Measurements from ENCODE around the gene ALDH4A1. TPM values are rescaled to one million over a fixed set of nuclear protein-coding genes. Genes with fewer than 3 reads are reported as not detected.

The ALDH4A1 gene
- total RNA-seq, 4 donors from 2014 or later = 19.9 to 24.8 (median 22.5) TPM

GRCh38 chr1:18868354-18868753 lies 34.0 kb downstream of the ALDH4A1 start:
- Histone ChIP-seq H3K27me3 (peaks cover 38% of the 10 kb centered on the region), H3K36me3 (peaks cover 0 to 17% of the 10 kb centered on the region in 2 donors), H3K4me1 (no peaks in the 10 kb centered on the region), H3K9me3 (no peaks in the 10 kb centered on the region), H3K4me3 (no peak overlapping the region), H3K27ac (no peak overlapping the region)
- no peak for TF ChIP-seq CTCF (IDR thresholded peaks at IDR 0.05)
- TF ChIP-seq EP300 (IDR thresholded peaks at IDR 0.05) = no peak
- no peak for TF ChIP-seq POLR2A (IDR thresholded peaks at IDR 0.05)
- TF ChIP-seq POLR2AphosphoS5 (IDR thresholded peaks at IDR 0.05) = no peak
- 71 to 78% methylated on average over 3 to 4 of the region's 5 CpGs for WGBS, 2 donors (ENCODE audit: low coverage in 1 of 2)
- ATAC-seq = no peak

- WGBS, 2 donors (ENCODE audit: low coverage in 1 of 2) = 60 to 86% methylated on average over 1 to 3 of the region's 3 CpGs
- Histone ChIP-seq H3K36me3 (peaks cover 0 to 4% of the 10 kb centered on the region in 2 donors), H3K27me3 (peaks cover 38% of the 10 kb centered on the region), H3K4me3 (no peak overlapping the region), H3K27ac (no peak overlapping the region), H3K4me1 (no peaks in the 10 kb centered on the region), H3K9me3 (no peaks in the 10 kb centered on the region)
- no peak for ATAC-seq
- TF ChIP-seq POLR2AphosphoS5 (IDR thresholded peaks at IDR 0.05) (no peak), POLR2A (IDR thresholded peaks at IDR 0.05) (no peak), CTCF (IDR thresholded peaks at IDR 0.05) (no peak), EP300 (IDR thresholded peaks at IDR 0.05) (no peak)
Observed at GRCh38 chr1:18866846-18867245, 35.5 kb downstream of the ALDH4A1 start.

- ATAC-seq = no peak
- TF ChIP-seq CTCF (IDR thresholded peaks at IDR 0.05) (no peak), POLR2AphosphoS5 (IDR thresholded peaks at IDR 0.05) (no peak), POLR2A (IDR thresholded peaks at IDR 0.05) (no peak), EP300 (IDR thresholded peaks at IDR 0.05) (no peak)
- H3K27ac ChIP-seq = no peak overlapping the region
- no peaks in the 10 kb centered on the region for H3K4me1 ChIP-seq
- no peaks in the 10 kb centered on the region for H3K36me3 ChIP-seq
- 89 to 93% methylated on average over 5 of the region's 6 CpGs for WGBS, 2 donors (ENCODE audit: low coverage in 1 of 2)
- peaks cover 38% of the 10 kb centered on the region for H3K27me3 ChIP-seq
- no peaks in the 10 kb centered on the region for H3K9me3 ChIP-seq
- H3K4me3 ChIP-seq = no peak overlapping the region
Observed at GRCh38 chr1:18866314-18866713, 36.0 kb downstream of the ALDH4A1 start.

- Histone ChIP-seq H3K4me1 (no peaks in the 10 kb centered on the region), H3K4me3 (no peak overlapping the region), H3K27me3 (peaks cover 38% of the 10 kb centered on the region), H3K27ac (no peak overlapping the region), H3K36me3 (no peaks in the 10 kb centered on the region), H3K9me3 (no peaks in the 10 kb centered on the region)
- no CpG with 5 or more reads among the region's 9 CpGs for WGBS, 2 donors (ENCODE audit: low coverage in 1 of 2)
- no peak for ATAC-seq
- TF ChIP-seq POLR2AphosphoS5 (IDR thresholded peaks at IDR 0.05) (no peak), CTCF (IDR thresholded peaks at IDR 0.05) (no peak), EP300 (IDR thresholded peaks at IDR 0.05) (no peak), POLR2A (IDR thresholded peaks at IDR 0.05) (no peak)
Observed at GRCh38 chr1:18865176-18865575, 37.2 kb downstream of the ALDH4A1 start.

- Histone ChIP-seq H3K4me3 (no peak overlapping the region), H3K9me3 (no peaks in the 10 kb centered on the region), H3K27me3 (peaks cover 22% of the 10 kb centered on the region), H3K4me1 (no peaks in the 10 kb centered on the region), H3K27ac (no peak overlapping the region), H3K36me3 (no peaks in the 10 kb centered on the region)
- no peak for TF ChIP-seq POLR2AphosphoS5 (IDR thresholded peaks at IDR 0.05)
- TF ChIP-seq CTCF (IDR thresholded peaks at IDR 0.05) = no peak
- TF ChIP-seq EP300 (IDR thresholded peaks at IDR 0.05) = no peak
- no peak for TF ChIP-seq POLR2A (IDR thresholded peaks at IDR 0.05)
- ATAC-seq = no peak
- WGBS, 2 donors (ENCODE audit: low coverage in 1 of 2) = 61% methylated on average over 7 of the region's 8 CpGs; no CpG with 5 or more reads in 1 of the 2 donors
Observed at GRCh38 chr1:18861590-18861989, 40.8 kb downstream of the ALDH4A1 start.

All from gastroesophageal sphincter (tissue), 4 donors.